Chondrocyte (in vitro differentiated cells): ENCODE data around the gene AKAIN1. TPM values are rescaled to one million over a fixed set of nuclear protein-coding genes. Genes with fewer than 3 reads are reported as not detected.
A peak's percentile ranks its signal among the peaks of the same experiment; 100 is the strongest.

ENCODE experiments used
- DNase-seq: peaks from one replicate; pipeline ENCODE4 v3.0.0; 2021; ENCODE audit warnings: mixed read lengths, low spot score
- H3K27ac Mint-ChIP-seq: one replicate; pipeline ENCODE4 v1.8.0; 2021; ENCODE audit warnings: mild to moderate bottlenecking, moderate library complexity, mixed read lengths; ENCODE audit not compliant: unreplicated experiment
- H3K27me3 Mint-ChIP-seq: 2 replicates; pipeline ENCODE4 v1.8.0; 2021; ENCODE audit warnings: low read depth, mixed read lengths
- H3K36me3 Mint-ChIP-seq: 2 replicates; pipeline ENCODE4 v1.8.0; 2021; ENCODE audit warnings: low read depth, mixed read lengths
- H3K4me1 Mint-ChIP-seq: 2 replicates; pipeline ENCODE4 v1.8.0; 2021; ENCODE audit warnings: low read depth, mild to moderate bottlenecking, mixed read lengths
- H3K4me3 Mint-ChIP-seq: one replicate; pipeline ENCODE4 v1.8.0; 2021; ENCODE audit warnings: mild to moderate bottlenecking, moderate library complexity, mixed read lengths; ENCODE audit not compliant: unreplicated experiment
- H3K9me3 Mint-ChIP-seq: 2 replicates; pipeline ENCODE4 v1.8.0; 2021; ENCODE audit warnings: low read depth, mixed read lengths
- CTCF ChIP-seq: fragments of 200-600 bp; sonication (generic); IDR thresholded peaks from 2 replicates; pipeline ENCODE4 v1.5.0; 2021; ENCODE audit warnings: antibody characterized with exemption, mild to moderate bottlenecking, moderate library complexity
- long read RNA-seq: library from polyadenylated mRNA; stranded (forward); transcript quantifications from one replicate; pipeline ENCODE4 v2.0.0, GENCODE V29; 2021
- total RNA-seq: library from RNA; stranded (reverse); gene quantifications from 3 replicates; pipeline ENCODE4 v1.2.1, GENCODE V29; 2021

Gene AKAIN1
- total RNA-seq = not detected in 3 replicates
- long read RNA-seq = 0 reads

- Mint-ChIP-seq H3K4me1 (peaks cover 5% of the 10 kb centered on the region), H3K4me3 (peak within 1 kb of the TSS; percentile 49), H3K27ac (no peak within 1 kb of the TSS), H3K9me3 (no peaks in the 10 kb centered on the region), H3K27me3 (peaks cover 50% of the 10 kb centered on the region), H3K36me3 (no peaks in the 10 kb centered on the region)
- no peak for DNase-seq
- no peak for TF ChIP-seq CTCF
Observed at GRCh38 chr18:5197032-5197434, at the start of gene AKAIN1. AKAIN1 (minus strand) TSS chr18:5197257; CDS start chr18:5197053, 204 bp downstream.

- H3K4me3 Mint-ChIP-seq = no peak overlapping the region
- H3K9me3 Mint-ChIP-seq = peaks cover 13% of the 10 kb centered on the region
- H3K27ac Mint-ChIP-seq = no peak overlapping the region
- TF ChIP-seq CTCF = no peak
- no peak for DNase-seq
- H3K27me3 Mint-ChIP-seq = no peaks in the 10 kb centered on the region
- H3K36me3 Mint-ChIP-seq = peaks cover 14% of the 10 kb centered on the region
- H3K4me1 Mint-ChIP-seq = peaks cover 7% of the 10 kb centered on the region
Observed at GRCh38 chr18:5244941-5245340, 47.9 kb upstream of the AKAIN1 start.

- peaks cover 14% of the 10 kb centered on the region for H3K9me3 Mint-ChIP-seq
- no peak overlapping the region for H3K27ac Mint-ChIP-seq
- H3K4me3 Mint-ChIP-seq = peak overlapping the region; percentile 93
- no peaks in the 10 kb centered on the region for H3K27me3 Mint-ChIP-seq
- peaks cover 30% of the 10 kb centered on the region for H3K4me1 Mint-ChIP-seq
- peaks cover 16% of the 10 kb centered on the region for H3K36me3 Mint-ChIP-seq
- no peak for TF ChIP-seq CTCF
- DNase-seq = no peak
Observed at GRCh38 chr18:5239447-5239846, 42.4 kb upstream of the AKAIN1 start.

- no peak for DNase-seq
- peaks cover 30% of the 10 kb centered on the region for H3K4me1 Mint-ChIP-seq
- no peak for TF ChIP-seq CTCF
Observed at GRCh38 chr18:5238371-5238976, 41.4 kb upstream of the AKAIN1 start.

GRCh38 chr18:5237723-5238370 is 40.8 kb upstream of the AKAIN1 start:
- peaks cover 30% of the 10 kb centered on the region for H3K4me1 Mint-ChIP-seq
- no peaks in the 10 kb centered on the region for H3K27me3 Mint-ChIP-seq
- peak; percentile 94 for DNase-seq
- H3K9me3 Mint-ChIP-seq = peaks cover 17% of the 10 kb centered on the region
- peaks cover 14% of the 10 kb centered on the region for H3K36me3 Mint-ChIP-seq
- TF ChIP-seq CTCF = peak; percentile 64
- peak overlapping the region; percentile 100 for H3K27ac Mint-ChIP-seq
- H3K4me3 Mint-ChIP-seq = peak overlapping the region; percentile 93

More at GRCh38 chr18:5238371-5238976, 41.4 kb upstream of the AKAIN1 start:
- peaks cover 17% of the 10 kb centered on the region for H3K9me3 Mint-ChIP-seq
- H3K27me3 Mint-ChIP-seq = no peaks in the 10 kb centered on the region
- H3K27ac Mint-ChIP-seq = peak overlapping the region; percentile 100
- H3K36me3 Mint-ChIP-seq = peaks cover 15% of the 10 kb centered on the region
- peak overlapping the region; percentile 93 for H3K4me3 Mint-ChIP-seq
